NB4 (cell line): ENCODE data around the gene CADPS.
"Not testable (repeated sequence)": the region's sequence is repeated elsewhere in the genome, so short reads cannot be mapped to it uniquely, and the experiment has no call there.

ENCODE experiments used
- DNase-seq: peaks from one replicate; pipeline ENCODE4 v3.0.0; 2010; ENCODE audit warnings: low read depth
- H3K4me3 ChIP-seq: one replicate; pipeline ENCODE4 v1.5.1; 2011; ENCODE audit warnings: mild to moderate bottlenecking, low read depth, low read length, moderate library complexity
- CTCF ChIP-seq: IDR thresholded peaks from one replicate; pipeline ENCODE4 v1.5.1; 2012; ENCODE audit warnings: low read depth, low read length
- MAX ChIP-seq: IDR thresholded peaks from 2 replicates; pipeline ENCODE4 v1.6.1; 2011; ENCODE audit warnings: low read depth, low read length
- MYC ChIP-seq: IDR thresholded peaks from 2 replicates; pipeline ENCODE4 v1.6.1; 2011; ENCODE audit warnings: low read depth, low read length
- POLR2A ChIP-seq: IDR thresholded peaks from 2 replicates; pipeline ENCODE4 v1.6.1; 2011; ENCODE audit warnings: mild to moderate bottlenecking; ENCODE audit not compliant: insufficient read length; ENCODE audit errors: extremely low read depth

The CADPS gene

GRCh38 chr3:62589078-62589477, 286.1 kb downstream of the CADPS start:
- no peak overlapping the region for H3K4me3 ChIP-seq
- no peak for DNase-seq
- TF ChIP-seq CTCF (no peak), MAX (no peak), POLR2A (no peak), MYC (no peak)

GRCh38 chr3:62587579-62588031, 287.6 kb downstream of the CADPS start:
- H3K4me3 ChIP-seq, result no peak overlapping the region
- DNase-seq, result no peak
- TF ChIP-seq MAX, result no peak

- TF ChIP-seq CTCF, result no peak
- no peak for TF ChIP-seq POLR2A
- TF ChIP-seq MAX, result no peak
- TF ChIP-seq MYC, result no peak
- H3K4me3 ChIP-seq, result no peak overlapping the region
- DNase-seq, result no peak
These were observed 288.0 kb downstream of the CADPS start for GRCh38 chr3:62587169-62587568.

- no peak for DNase-seq
- no peak overlapping the region for H3K4me3 ChIP-seq
- TF ChIP-seq MYC (no peak), MAX (no peak), POLR2A (no peak), CTCF (no peak)
These were observed 288.9 kb downstream of the CADPS start for GRCh38 chr3:62586356-62586755.

- TF ChIP-seq MYC (no peak), CTCF (no peak), MAX (no peak)
- no peak for DNase-seq
- H3K4me3 ChIP-seq, result no peak overlapping the region
These were observed 289.4 kb downstream of the CADPS start for GRCh38 chr3:62585861-62586260.

- H3K4me3 ChIP-seq, result no peak overlapping the region
- no peak for TF ChIP-seq POLR2A
- no peak for DNase-seq
These were observed 290.6 kb downstream of the CADPS start for GRCh38 chr3:62584636-62585035.

- DNase-seq, result no peak
- TF ChIP-seq MAX (no peak), POLR2A (no peak), MYC (no peak)
- no peak overlapping the region for H3K4me3 ChIP-seq
These were observed 292.6 kb downstream of the CADPS start for GRCh38 chr3:62582495-62583172.

- H3K4me3 ChIP-seq, DNase-seq: not testable (repeated sequence)
These were observed 294.7 kb downstream of the CADPS start for GRCh38 chr3:62580485-62580884.
